HFF-Myc (cell line): ENCODE data around the gene GRM4.

ENCODE experiments used
- DNase-seq: peaks from one replicate; pipeline ENCODE4 v3.0.0-alpha.2; 2011; ENCODE audit warnings: low read depth; ENCODE audit errors: extremely low read depth
- H3K4me3 ChIP-seq: replicated peaks from 2 replicates; pipeline ENCODE4 v1.5.1; 2011; ENCODE audit warnings: low read depth, mild to moderate bottlenecking, control low read depth, low read length
- TF ChIP-seq, protein P1 (sequence below): IDR thresholded peaks from 2 replicates; pipeline ENCODE4 v1.5.1; 2012; ENCODE audit warnings: mild to moderate bottlenecking, low read depth, low read length, control low read depth; ENCODE audit errors: missing control alignments

The GRM4 gene

GRCh38 chr6:34181908-34182307 is 36.0 kb upstream of the GRM4 start:
- TF ChIP-seq, protein P1, sequence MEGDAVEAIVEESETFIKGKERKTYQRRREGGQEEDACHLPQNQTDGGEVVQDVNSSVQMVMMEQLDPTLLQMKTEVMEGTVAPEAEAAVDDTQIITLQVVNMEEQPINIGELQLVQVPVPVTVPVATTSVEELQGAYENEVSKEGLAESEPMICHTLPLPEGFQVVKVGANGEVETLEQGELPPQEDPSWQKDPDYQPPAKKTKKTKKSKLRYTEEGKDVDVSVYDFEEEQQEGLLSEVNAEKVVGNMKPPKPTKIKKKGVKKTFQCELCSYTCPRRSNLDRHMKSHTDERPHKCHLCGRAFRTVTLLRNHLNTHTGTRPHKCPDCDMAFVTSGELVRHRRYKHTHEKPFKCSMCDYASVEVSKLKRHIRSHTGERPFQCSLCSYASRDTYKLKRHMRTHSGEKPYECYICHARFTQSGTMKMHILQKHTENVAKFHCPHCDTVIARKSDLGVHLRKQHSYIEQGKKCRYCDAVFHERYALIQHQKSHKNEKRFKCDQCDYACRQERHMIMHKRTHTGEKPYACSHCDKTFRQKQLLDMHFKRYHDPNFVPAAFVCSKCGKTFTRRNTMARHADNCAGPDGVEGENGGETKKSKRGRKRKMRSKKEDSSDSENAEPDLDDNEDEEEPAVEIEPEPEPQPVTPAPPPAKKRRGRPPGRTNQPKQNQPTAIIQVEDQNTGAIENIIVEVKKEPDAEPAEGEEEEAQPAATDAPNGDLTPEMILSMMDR: no peak
- DNase-seq: no peak
- H3K4me3 ChIP-seq: no peak overlapping the region

GRCh38 chr6:34179106-34179720 is 33.3 kb upstream of the GRM4 start:
- no peak overlapping the region for H3K4me3 ChIP-seq
- TF ChIP-seq, protein P1: no peak
- DNase-seq: no peak

DNA sequence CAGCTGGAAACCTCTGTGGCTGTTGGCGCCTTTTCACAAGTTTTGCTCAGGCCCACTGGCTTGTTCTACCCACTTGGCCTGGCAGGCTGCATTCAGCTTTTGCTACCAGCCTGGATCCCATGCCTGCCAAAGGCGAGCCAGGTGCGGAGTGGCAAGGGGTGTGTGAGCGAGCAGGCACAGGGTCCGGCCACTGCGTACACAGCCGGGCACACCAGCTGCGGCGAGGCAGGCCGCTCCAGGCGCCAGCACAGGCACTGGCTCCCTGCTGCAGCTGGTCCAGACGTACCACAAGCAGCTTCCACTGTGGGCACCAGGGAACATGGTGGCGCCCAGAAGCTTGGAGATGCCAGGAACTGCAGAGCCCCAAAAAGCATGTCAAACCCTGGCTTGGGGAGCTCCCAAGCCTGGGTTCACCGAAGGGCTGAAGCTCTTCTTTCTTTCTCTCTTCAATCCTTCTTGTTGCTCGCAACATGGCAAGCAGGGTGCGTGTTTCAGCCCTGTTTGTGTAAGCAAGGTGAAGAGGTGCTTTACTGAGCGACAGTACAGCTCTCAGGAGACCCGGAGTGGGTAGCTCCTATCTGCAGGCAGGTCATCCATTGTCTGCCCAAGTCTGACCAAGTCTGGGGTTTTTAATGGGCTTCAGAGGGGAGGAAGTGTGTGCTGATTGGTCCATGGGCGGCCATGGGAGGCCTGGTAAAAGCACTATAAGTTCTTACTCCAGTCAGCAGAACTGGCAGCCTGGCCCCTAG is 32.6 kb upstream of the GRM4 start:
- TF ChIP-seq, protein P1: no peak
- no peak overlapping the region for H3K4me3 ChIP-seq
- no peak for DNase-seq

DNA sequence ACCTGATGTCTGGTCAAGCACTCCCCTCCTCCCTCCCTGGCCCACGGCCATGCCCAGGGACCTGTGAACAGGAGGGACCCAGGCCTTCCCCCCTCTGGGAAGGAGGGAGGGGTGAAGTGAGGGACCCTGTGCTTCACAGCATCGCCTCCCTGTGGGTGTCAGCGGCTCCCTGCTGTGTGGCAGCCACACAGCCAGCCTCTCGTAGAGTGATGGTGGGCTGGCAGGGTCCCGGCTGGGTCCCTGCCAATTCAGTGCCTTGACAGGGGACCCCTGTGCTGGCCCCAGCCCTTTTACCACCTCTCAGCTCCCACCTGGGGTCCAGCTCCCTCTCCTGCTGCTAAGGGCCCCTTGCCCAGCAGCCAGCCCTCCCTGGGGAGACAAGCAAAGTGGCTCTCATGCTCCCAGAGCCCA is 31.3 kb upstream of the GRM4 start:
- TF ChIP-seq, protein P1: no peak
- H3K4me3 ChIP-seq: no peak overlapping the region
- no peak for DNase-seq

DNA sequence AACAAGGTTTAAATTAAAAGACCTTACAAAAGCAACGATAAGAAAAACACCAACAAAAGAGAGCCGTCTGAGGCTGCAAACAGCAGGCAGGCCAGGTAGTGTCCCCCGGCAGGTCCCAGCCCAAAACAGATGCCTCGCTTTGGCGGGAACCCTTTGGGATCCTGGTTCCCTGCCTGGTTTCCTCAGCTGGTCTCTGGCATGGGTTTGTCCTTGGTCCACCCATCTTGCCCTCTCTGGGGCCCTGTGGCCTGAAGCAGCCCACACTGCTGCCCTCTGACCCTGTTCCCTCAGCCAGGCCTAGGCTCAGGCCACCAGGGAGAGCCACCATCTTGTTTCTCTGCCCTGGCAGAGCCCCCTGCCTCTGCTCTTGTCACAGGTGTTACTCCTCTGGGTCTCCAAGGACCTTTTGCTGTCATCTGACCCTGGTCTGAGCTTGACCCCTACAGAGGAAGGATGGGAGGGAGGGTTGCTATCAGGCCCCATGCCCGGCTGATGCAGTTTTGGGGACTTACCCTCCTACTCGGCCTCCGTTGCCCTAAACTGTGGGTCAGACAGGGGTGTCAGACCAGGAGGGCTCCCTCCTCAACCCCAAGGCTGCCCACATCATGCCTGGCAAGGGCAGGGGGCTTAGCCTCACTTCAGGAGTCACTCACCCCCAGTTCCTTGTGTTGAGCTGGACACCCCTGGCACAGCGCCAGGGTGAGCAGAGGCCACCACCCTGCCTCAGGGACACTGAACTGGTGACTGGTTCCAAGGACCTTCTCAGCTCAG is 30.6 kb upstream of the GRM4 start:
- no peak overlapping the region for H3K4me3 ChIP-seq
- TF ChIP-seq, protein P1: no peak
- no peak for DNase-seq

DNA sequence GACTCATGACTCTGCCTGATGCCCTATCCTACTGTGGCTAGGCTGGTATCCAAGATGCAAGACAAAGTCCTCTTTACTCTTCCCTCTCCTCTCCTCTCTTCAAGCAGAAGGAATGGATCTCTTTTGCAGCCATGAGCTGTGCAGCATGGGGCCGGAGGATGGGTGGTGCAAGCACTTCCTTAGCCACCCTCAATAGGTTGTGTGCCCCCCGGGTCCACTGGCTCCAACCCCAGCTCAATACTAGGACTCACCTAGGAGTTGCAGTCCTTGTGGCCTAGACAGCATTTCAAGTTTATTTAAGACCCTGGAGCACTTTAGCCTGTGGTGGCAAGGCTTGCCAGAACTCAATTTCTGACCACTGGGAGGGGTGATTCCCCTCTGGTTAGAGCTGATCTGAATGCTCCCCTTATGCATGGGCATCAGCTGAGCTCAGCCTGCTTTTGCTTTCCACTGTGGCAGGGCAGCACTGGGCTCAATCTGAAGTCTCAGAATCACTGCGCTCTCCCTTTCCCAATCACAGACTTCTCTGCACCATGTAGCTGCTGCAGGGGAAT is 29.0 kb upstream of the GRM4 start:
- no peak overlapping the region for H3K4me3 ChIP-seq
- TF ChIP-seq, protein P1: no peak
- DNase-seq: no peak
